Measurements from ENCODE around the gene MBTPS1.

The MBTPS1 gene

DNA sequence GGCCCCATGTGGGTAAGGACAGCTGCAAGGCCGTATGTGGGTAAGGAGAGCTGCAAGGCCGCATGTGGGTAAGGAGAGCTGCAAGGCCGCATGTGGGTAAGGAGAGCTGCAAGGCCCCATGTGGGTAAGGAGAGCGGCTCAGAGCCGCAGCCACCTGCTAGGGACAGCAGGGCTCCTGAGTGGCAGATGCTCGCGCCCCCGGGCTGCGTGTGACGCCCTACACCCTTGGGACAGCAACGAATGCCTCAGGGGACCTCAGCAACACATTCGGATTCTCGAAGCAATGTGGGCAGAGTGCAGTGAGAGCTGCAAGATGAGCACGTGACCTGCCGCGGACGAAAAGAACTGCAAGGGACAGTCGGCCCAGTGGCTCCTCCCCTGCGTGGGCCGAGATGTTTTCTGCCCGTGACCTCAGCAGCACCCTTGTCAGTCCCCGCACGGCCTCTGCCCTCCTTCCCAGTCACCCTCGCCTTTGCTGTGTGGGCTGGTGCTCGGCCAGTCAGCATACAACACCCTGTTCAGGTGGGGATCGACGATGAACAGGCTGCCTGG is 64.6 kb downstream of the MBTPS1 start:
- no peak for DNase-seq (ENCODE audit: low read depth)

DNA sequence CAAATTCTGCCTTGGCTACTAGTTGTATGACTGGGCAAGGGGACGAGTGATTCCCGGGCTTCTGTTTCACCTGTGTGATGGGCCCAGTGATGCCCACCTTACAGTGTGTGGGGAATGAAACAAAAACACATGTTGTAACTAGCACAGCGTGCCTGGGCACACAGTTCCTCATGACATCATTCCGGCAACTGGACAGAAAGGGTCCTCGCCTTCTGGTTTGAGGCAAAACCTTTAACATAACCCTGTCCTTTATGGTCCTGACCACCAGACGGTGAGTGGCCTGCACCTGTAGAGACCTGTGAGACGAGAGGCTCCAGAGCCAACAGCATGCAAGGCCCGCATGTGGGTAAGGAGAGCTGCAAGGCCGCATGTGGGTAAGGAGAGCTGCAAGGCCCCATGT is 66.4 kb downstream of the MBTPS1 start:
- no peak for DNase-seq (ENCODE audit: low read depth)

DNA sequence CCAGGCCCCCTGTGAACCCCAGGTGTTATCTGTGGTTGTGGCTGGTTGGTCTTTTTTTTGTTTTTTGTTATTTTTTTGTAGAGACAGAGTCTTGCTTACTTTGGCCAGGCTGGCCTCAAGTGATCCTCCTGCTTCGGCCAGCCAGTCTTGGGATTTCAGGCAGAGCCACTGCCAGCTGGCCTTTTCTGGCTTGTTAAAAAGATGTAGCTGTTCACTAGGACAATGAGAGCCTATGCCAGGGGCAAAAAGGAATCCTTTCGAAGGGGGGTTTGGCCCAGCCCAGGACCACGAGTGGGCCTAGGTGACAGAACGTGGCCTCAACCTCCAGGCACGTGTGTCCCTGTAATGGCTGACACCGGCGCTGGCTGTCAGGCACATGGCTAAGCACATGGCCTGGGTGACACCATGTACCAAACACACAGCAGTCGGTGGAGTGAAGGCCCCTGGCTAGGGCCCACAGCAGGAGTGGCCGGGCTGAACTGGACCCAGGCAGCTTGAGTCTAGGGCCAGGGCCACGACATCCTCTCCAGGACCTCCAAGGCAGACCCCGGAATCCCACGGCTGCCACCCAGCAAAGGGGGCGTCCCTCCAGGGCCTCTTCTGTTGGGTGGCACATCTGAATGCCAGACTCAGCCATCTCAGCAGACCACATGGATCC is 67.2 kb downstream of the MBTPS1 start:
- no peak for DNase-seq (ENCODE audit: low read depth)

DNA sequence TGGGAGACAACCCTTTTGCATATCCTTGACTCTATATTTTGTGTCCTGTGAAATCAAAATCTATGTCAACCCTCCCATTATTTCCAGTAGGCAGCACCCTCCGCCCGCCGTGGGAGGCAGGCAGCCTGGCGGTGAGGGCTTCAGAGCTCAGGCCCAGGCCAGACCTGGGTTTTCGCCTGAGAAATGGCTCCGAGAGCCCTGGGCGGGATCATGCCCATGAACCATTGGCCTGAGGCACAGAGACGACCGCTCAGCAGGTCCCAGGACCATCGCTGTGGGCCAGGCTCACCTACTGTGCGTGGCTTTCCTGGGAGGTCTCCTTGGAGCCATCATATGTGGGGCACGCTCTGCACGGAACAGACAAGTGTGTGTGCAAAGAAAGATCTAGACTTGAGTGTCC is 67.9 kb downstream of the MBTPS1 start:
- DNase-seq (ENCODE audit: low read depth), result no peak

DNA sequence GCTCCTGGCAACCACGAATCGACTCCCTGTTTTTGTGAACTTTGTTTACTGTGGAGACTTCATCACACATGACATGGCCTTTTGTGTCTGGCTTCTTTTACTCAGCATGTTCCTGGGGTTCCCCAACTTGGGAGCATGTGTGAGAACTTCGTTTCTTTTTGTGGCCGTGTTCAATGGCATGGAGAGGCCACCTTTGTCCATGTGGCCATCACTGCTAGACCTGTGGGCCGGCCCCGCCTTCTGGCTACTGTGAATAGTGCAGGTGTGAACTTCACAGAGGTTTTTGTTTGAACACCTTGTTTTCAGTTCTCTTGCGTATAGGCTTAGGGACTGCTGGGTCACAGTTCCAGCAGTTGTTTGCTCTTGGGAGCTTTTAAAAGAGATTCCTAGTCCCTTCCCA is 68.5 kb downstream of the MBTPS1 start:
- DNase-seq (ENCODE audit: low read depth), result no peak

DNA sequence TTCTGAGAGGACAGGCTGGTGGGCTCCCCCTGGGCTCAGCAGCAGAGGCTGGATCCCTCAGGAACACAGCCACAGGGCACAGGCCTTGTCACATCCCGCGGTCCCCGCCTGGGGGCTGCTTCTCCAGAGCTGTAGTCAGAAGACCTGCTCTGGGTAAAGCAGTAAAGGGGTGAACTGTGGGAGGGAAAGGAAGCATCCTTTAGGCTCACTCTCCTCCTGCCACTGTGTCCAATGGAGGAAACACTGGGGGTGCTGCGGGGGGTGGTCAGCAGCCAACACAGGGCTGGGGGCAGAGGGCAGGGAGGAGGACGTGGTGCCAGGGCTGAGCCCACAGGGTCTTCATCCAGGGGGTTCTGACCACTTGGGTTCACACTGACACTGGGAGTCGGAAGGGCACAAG is 69.1 kb downstream of the MBTPS1 start:
- no peak for DNase-seq (ENCODE audit: low read depth)

DNA sequence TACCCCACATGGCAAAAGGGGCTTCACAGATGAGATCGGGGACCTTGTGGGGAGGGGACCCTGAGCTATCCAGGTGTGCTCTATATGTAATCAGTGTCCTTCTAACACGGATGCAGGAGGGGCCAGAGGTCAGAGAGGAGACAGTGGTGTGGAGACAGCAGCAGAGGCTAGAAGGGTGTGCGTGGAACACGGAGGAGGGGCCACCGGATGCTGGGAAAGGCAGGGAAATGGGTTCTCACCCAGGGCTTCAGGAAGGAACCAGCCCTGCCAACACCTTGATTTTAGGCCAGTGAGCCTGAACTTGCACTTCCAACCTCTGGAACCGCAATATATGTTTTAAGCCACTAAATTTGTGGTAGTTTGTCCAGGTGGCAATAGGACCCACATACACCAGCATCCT is 69.5 kb downstream of the MBTPS1 start:
- no peak for DNase-seq (ENCODE audit: low read depth)

DNA sequence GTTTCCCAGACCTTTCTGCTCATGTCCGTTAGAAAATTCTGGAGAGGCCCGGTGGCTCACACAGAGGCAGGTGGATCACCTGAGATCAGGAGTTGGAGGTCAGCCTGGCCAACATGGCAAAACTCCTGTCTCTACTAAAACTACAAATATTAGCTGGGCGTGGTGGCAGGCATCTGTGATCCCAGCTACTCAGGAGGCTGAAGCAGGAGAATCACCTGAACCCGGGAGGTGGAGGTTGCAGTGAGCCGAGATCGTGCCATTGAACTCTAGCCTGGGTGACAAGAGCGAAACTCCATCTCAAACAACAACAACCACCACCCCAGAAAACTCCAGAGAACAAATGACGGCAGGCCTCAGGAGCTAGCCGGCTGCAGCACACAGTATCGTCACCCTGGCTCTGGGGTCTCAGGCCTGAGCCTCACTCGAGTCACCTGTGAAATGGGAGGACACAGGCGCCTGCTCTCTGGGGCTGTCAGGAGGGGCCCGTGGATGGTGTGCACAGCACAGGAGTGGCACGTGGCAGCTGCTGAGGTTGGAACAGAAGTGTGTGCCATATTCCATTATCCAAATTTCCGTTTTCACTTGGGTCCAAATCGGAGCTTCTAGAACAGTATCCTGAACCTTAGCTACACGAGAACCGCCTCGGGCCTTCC is 70.8 kb downstream of the MBTPS1 start:
- DNase-seq (ENCODE audit: low read depth), result no peak

DNA sequence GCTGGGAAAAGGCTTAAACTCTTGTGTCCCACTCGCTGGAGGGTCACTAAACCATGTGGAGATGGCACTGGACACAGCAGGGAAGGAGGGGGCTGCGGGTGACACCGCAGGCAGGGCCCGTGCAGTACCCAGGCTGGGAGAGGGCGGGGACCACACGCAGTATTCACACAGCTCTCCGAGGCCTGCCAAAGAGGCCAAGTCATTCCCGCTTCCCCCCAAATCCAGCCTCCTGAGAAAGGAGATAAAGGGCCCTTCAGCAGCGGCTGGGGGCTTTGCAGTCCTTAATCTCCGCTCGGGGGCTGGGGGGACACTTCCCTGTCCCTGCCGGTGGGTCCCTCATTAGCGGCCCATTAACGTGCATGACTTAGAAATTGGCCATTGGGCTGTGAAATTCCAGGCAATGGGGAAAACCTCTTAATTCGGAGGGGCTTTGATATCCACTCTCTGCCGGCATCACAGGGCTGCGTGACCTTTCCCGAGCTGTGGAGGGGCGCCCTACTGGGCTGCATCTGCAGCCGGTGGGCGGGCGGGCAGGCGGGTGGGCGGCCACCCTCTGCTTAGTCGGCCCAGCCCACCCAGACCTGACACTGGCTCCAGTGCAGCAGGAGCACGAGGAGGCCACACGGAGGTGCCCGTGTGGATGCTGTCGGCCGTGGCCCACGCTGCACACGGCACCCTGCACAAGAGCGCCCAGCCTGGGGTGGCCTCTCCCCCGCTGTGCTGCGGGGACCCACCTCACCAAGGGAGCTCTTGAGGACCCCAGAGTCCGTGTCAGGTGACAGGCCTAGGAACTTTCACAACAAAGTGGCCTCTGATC is 71.5 kb downstream of the MBTPS1 start:
- DNase-seq (ENCODE audit: low read depth), result no peak

DNA sequence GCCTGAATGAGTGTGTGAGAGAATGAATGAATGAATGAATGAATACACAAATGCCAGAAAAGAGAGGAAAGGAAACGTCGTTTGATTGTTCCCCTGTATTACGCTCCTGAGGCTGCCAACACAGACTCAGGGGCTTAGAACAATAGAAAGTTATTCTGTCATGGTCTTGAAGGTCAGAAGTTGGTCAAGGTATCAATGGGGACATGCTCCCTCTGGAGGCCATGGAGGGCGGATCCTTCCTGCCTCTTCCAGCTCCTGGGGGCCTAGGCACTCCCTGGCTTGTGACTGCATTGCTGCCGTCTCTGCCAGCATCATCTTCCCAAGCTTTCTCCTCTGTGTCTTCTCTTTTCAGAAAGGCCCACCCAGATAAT is 72.6 kb downstream of the MBTPS1 start:
- DNase-seq (ENCODE audit: low read depth), result no peak

DNA sequence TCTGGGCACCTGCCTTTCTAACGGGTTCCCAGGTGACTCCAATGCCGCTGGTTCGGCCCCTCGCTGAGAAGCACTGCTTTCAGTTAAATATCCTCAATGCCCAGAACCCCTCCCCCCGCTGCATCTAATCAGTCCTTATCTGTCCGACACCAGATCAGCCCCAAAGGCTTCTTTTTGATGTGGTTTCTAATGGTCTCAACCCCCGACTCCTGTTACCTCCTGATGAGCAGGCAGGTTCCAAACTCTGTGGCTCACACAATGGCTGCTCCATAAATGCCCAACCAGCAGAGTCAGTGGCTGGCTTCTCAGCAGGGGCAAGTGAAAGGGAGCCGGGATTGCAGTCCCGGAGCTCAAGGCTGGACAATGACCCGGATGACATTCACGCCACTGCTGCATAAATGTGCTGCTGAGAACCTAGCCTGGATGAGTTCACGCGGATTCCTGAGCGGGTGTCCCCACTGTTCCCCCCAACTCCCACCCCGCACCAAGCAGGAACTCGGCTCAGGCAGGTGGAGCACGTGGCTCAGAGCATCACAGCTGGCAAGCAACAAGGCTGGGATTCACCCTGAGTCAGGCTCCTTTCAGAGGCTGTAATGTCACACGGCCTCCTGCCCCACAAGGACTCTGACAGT is 73.1 kb downstream of the MBTPS1 start:
- DNase-seq (ENCODE audit: low read depth), result no peak

DNA sequence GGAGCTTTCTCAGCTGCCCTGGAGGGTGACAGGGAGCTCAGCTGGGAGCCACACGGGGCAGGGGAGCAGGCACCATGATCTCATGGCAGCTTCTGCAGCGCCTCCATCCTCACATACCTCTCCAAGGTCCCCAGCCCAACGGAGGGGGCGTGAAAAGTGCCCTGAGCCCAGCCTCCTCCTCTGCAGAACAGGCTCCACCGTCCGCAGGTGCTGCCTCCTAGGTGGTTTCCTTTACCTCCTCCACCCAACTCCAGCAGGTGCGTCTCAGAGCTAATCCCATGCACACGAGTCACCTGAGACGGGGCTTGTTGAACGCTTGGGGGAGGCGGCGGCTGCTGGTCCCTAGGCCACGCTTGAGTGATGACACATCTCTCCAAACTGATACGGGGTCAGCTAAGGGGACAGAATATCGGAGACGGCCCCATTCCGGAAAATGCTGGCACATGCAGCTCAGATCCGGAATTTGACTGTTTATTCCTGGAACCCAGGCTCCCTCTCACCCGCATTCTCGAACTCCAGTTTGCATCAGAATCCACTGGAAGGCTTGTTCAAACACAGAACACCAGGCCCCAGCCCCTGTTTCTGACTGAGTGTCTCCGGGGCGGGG is 73.8 kb downstream of the MBTPS1 start:
- DNase-seq (ENCODE audit: low read depth), result no peak

DNA sequence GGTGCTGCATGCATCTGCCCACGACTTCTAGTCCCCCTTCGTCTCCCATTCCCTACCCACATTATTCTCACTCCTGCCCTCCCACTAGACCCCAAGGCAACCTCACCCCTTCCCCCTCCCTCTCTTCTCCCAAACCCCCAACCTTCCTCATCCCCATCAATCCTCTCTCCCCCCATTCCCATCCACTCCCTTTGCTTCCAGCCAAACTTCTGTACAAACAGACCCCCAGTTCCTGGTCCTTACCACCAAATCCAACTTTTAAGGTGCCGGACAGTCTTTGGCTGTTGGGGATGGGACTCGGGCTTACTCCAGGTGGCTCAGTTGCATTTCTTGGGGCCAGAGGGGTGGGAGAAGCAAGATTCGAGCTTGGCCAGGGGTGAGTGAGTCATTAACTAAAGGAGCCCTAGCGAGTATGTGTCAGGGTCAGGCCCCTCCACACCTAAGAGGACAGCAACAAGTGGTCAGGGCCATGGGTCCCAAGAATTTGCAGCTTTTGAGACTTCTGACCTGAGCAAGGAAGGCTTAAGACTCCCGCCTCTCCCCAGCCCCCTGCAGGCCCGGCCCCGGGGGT is 74.3 kb downstream of the MBTPS1 start, which contains the start of gene SLC38A8:
SLC38A8 (minus strand) TSS at position 488 of the 571 bp plus-strand sequence. CDS start 638 bp downstream, outside the sequence.
- DNase-seq (ENCODE audit: low read depth), result no peak

DNA sequence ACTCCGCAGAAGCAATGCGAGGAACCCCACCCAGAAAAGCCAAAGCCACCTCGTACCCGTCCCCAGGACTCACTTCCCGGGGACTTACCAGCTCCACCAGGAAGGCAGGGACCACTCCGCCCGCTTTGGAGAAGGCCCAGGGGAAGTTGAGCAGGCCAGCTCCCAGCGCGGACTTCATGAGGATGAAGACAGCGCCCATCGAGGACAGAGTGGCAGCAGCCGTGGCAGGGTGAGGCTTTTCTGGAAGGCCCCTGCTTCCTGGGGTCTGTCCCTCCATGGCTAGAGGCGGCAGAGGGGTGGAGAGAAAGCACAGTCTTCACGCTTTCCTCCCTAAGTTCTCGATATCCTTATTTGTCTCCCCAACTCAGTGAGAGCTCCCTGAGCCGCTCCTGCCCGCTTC is 74.9 kb downstream of the MBTPS1 start:
- DNase-seq (ENCODE audit: low read depth), result no peak

DNA sequence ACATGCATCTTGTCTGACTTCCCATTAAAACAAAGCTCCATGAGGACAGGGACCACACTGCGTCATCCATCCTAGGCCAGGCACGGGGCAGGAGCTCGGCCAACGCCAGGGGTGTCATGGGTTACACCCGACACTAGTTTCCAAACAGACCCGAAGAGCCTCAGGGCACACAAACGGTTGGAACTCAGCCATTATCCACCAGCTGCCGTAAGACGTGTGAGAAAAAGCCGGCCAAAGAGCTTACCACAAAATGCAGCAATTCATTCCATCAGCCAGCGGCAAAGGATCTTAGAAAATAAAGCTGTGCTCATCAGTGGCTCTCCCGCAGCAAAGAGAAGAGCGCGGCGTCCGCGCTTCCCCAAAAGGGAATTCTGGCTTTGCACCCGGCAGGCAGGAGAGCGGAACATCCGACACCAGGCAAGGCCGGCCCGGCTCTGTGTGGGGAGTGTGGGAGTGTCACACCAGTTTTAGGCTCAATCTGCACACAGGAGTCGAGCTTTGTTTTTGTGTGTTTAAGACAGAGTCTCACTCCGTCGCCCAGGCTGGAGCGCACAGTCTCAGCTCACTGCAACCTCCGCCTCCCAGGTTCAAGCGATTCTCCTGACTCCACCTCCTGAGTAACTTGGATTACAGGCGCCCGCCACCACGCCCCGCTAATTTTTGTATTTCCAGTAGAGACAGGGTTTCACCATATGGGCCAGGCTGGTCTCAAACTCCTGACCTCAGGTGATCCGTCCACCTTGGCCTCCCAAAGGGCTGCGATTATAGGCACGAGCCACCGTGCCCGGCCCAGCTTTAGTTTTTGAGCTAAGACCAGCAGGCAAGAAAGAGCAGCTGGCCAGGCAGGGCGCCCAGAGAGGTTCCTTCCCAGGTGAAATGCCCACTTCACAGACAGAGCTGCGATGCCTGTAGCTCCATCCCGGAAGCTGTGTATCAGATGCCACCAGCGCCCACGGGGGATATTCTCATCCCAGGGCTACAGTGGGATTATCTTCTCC is 75.6 kb downstream of the MBTPS1 start:
- DNase-seq (ENCODE audit: low read depth), result no peak

DNA sequence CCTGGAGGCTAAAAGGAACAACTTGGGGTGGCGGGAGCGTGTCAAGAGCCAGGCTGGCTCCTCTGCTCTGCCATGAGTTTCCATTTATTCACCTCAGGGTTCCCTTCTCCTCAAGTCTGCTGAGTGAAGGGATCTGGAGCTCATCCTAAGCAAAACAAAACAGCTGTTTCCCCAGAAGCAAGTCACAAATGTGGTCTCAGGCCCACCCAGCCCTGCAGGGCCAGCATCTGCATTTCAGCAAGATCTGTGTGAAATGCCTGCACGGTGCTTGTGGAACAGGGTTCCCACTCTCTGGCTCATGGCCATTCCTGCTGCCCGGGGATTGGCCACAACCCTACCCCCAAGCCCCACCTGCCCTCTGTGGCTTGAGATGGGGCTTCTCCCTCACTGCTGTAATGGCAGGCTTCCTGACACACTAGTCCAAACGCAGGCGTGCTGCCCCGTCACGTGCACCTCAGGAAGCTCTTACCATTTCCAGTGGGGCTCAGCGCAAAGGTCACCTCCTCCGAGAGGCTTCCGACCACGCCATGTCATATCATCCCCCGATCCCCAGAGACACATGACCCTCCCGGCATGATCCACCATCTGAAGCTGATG is 76.4 kb downstream of the MBTPS1 start:
- DNase-seq (ENCODE audit: low read depth), result no peak

DNA sequence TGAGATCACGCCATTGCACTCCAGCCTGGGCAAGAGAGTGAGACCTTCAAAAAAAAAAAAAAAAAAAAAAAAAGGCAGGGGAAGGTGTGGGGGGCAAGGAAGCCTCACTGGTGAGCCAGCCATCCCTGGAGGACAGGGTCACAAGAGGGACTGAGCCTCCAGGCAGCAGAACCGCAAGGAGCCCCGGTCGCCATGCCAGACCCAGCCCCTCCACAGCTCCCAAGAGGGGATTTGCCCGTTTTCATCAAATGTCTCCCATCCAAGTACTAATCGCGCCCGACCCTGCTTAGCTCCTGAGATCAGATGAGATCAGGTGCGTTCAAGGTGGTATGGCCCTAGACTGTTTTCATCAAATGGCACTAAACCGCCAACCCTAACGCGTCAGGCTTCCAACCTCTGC is 77.0 kb downstream of the MBTPS1 start:
- DNase-seq (ENCODE audit: low read depth), result no peak

DNA sequence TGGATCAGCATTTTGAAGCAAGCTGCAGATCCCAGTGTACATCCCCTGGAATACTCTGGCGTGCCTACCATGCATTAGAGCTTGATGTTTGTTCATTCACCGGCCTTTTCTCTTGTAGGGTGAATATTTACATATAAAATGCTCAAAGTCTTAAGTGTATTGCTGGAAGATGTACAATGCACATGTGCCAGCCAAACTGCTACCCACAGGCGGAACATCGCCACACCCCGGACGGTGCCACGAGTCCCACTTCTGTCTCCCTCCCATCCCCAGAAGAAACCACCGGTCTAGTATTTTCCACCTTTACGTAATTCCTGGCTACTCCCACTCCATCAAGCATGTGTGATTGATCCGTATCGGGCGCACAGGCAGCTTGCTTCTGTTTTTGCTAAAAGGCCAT is 78.3 kb downstream of the MBTPS1 start:
- no peak for DNase-seq (ENCODE audit: low read depth)

DNA sequence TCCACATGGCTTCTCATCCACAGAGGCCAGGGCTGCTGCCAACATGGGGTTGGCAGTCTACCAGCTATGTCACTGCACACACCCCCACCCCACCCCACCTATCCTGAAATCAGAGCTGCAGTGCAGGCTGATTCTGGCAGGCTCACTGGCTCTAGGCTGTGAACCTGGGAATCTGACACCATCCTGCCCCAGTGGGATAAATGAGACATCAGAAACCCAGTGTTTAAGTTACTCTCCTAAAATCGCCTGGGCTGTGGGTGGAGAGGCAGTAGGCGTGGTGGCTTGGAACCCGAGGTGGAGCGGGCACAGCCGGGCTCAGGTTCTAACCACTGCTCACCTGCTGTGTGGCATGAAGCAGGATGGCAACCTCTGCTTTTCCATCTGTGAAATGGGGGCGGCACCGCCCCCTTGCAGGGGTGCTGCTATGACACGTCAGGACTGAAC is 79.7 kb downstream of the MBTPS1 start:
- DNase-seq (ENCODE audit: low read depth), result no peak

DNA sequence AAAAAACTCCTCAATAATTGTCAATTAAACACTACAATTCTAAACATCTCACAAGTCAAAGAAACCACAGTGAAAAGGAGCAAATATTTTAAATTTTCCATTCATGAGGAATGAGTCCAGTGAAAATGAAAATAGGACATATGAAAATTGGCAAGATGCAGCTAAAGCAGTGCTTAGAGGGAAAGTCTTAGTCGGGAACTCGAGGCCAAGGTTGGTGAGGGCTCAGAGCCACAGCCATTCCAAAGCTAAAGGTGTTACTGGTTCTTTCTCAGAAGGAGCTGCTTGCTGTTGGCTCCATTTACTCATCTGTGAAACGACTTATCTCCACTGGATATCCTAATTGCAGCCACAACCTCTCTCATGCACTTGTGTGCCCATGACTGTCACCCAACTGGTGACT is 80.6 kb downstream of the MBTPS1 start:
- DNase-seq (ENCODE audit: low read depth), result no peak
